NB4 (cell line): Measurements from ENCODE around the gene PLEKHD1.

Experiments
- CTCF ChIP-seq: IDR thresholded peaks from one replicate; pipeline ENCODE4 v1.5.1; 2012; ENCODE audit warnings: low read depth, low read length
- POLR2A ChIP-seq: IDR thresholded peaks from 2 replicates; pipeline ENCODE4 v1.6.1; 2011; ENCODE audit warnings: mild to moderate bottlenecking; ENCODE audit not compliant: insufficient read length; ENCODE audit errors: extremely low read depth
- TF ChIP-seq, protein P1 (sequence below): IDR thresholded peaks from 2 replicates; pipeline ENCODE4 v1.6.1; 2011; ENCODE audit warnings: low read depth, low read length

DNA sequence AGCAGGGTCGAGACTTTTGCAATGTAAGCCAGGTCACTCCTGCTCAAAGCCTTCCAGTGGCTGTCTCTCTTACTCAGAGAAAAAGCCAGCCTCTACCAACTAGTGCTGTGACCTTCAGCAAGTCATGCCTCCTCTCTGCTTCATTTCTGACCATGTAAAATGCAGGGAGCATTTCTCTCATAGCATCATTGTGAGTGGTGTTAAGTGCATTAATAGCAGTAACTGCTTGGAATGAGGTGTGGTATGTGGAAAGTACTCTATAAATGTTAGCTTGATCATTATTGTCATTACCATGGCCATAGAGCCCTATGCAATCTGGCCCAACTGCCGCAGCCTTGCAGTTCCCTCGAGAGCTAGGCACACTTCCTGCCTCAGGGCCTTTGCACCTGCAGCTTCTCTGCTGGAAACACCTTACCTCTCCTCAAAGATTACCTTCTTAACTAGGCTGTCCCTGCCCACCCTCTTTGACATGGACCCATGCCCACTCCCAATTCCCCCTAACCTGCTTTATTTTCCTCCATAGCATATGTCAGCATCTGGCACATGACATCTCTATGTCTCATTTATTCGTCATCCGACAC is 10.9 kb downstream of the PLEKHD1 start:
- TF ChIP-seq CTCF: no peak
- no peak for TF ChIP-seq POLR2A
- TF ChIP-seq, protein P1, sequence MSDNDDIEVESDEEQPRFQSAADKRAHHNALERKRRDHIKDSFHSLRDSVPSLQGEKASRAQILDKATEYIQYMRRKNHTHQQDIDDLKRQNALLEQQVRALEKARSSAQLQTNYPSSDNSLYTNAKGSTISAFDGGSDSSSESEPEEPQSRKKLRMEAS: no peak
